Endothelial cell of umbilical vein (primary cell): ENCODE results near the gene USP25. TPM values are rescaled to one million over a fixed set of nuclear protein-coding genes. Genes with fewer than 3 reads are reported as not detected.

ENCODE experiments used
- BruUV-seq: library from RNA; stranded (reverse); fragments of 400-500 nt; replicated peaks from 2 replicates; lab custom pipeline; 2021; lab: Mats Ljungman, UMichigan
- CTCF ChIA-PET: fragments of 300-600, 350-600 bp; sonication (Branson Sonifier 250); formaldehyde crosslinking; loops from one replicate; lab custom pipeline; 2021; ENCODE audit warnings: antibody characterized with exemption, inconsistent platforms; lab: Charles Lee
- POLR2A ChIA-PET: fragments of 300-600, 350-600 bp; sonication (Branson Sonifier 250); formaldehyde crosslinking; loops from one replicate; lab custom pipeline; 2021; ENCODE audit warnings: antibody characterized with exemption, inconsistent platforms; lab: Charles Lee
- DNase-seq: peaks from one replicate; pipeline ENCODE4 v3.0.0-alpha.2; 2011; ENCODE audit warnings: low read depth, low spot score
- FAIRE-seq: peaks from 2 replicates; lab custom pipeline; 2011; peaks lifted over from hg19 to GRCh38; lab: Jason Lieb, UNC
- H2AFZ ChIP-seq: 2 replicates; pipeline ENCODE4 v1.6.0; 2012; ENCODE audit warnings: low read depth, low read length, control low read depth, inconsistent platforms
- H3K27ac ChIP-seq: 2 replicates; pipeline ENCODE4 v1.5.1; 2011; ENCODE audit warnings: low read depth, mild to moderate bottlenecking, control low read depth, low read length, moderate library complexity; ENCODE audit not compliant: insufficient read depth
- H3K27me3 ChIP-seq, 2 experiments: 2 replicates each; pipeline versions ENCODE4 v1.6.0 to v1.6.1; 2011; ENCODE audit warnings: low read length in 2 of 2, mixed read lengths in 1 of 2; ENCODE audit not compliant: control insufficient read depth in 2 of 2, insufficient read depth in 2 of 2
- H3K36me3 ChIP-seq, 2 experiments: 2 replicates in 1 of 2; 3 replicates in 1 of 2; pipeline ENCODE4 v1.5.1; 2011; ENCODE audit warnings: low read length in 2 of 2, mild to moderate bottlenecking in 1 of 2, moderate library complexity in 1 of 2; ENCODE audit not compliant: control insufficient read depth in 2 of 2, insufficient read depth in 2 of 2; ENCODE audit errors: extremely low read depth in 1 of 2
- H3K4me1 ChIP-seq: 3 replicates; pipeline ENCODE4 v1.5.1; 2011; ENCODE audit warnings: mild to moderate bottlenecking, low read length; ENCODE audit not compliant: control insufficient read depth, insufficient read depth; ENCODE audit errors: extremely low read depth
- H3K4me2 ChIP-seq: 2 replicates; pipeline ENCODE4 v1.6.1; 2011; ENCODE audit warnings: low read length, control low read depth, mixed read lengths; ENCODE audit not compliant: insufficient read depth
- H3K4me3 ChIP-seq, 3 experiments: fragments of 200-600 bp in 1 of 3; sonication (generic), shearing (Covaris generic) in 1 of 3; replicated peaks in 1 of 3; 2 replicates each; pipeline ENCODE4 v1.5.1; 2011 to 2016; ENCODE audit warnings: control low read depth in 3 of 3, low read length in 3 of 3, mild to moderate bottlenecking in 2 of 3, inconsistent platforms in 1 of 3, low read depth in 1 of 3, moderate library complexity in 1 of 3; ENCODE audit not compliant: insufficient read depth in 1 of 3
- H3K79me2 ChIP-seq: 2 replicates; pipeline ENCODE4 v1.6.0; 2012; ENCODE audit warnings: low read length, inconsistent platforms; ENCODE audit not compliant: control insufficient read depth, insufficient read depth
- H3K9ac ChIP-seq: replicated peaks from 2 replicates; pipeline ENCODE3; 2011; ENCODE audit warnings: low read length, control low read depth; ENCODE audit not compliant: insufficient read depth; ENCODE audit errors: extremely low read depth
- H3K9me1 ChIP-seq: replicated peaks from 3 replicates; pipeline ENCODE4 v1.6.0; 2011; ENCODE audit warnings: mild to moderate bottlenecking, low read length; ENCODE audit not compliant: control insufficient read depth, insufficient read depth; ENCODE audit errors: extremely low read depth
- H3K9me3 ChIP-seq: replicated peaks from 2 replicates; pipeline ENCODE4 v1.5.1; 2012; ENCODE audit warnings: low read length, inconsistent platforms; ENCODE audit not compliant: control insufficient read depth, insufficient read depth
- H4K20me1 ChIP-seq: replicated peaks from 2 replicates; pipeline ENCODE3; 2011; ENCODE audit warnings: mild to moderate bottlenecking, low read length; ENCODE audit not compliant: control insufficient read depth, insufficient read depth; ENCODE audit errors: extremely low read depth
- EZH2 ChIP-seq: IDR thresholded peaks from 2 replicates; pipeline ENCODE4 v1.6.1; 2012; ENCODE audit warnings: borderline replicate concordance, low read depth, mild to moderate bottlenecking, moderate library complexity, low read length, inconsistent platforms; ENCODE audit not compliant: severe bottlenecking
- FOS ChIP-seq: IDR thresholded peaks from 2 replicates; pipeline ENCODE4 v1.6.1; 2011; ENCODE audit warnings: mild to moderate bottlenecking, low read length, moderate library complexity, borderline replicate concordance; ENCODE audit not compliant: insufficient read depth
- GATA2 ChIP-seq: IDR thresholded peaks from 2 replicates; pipeline ENCODE4 v1.7.0; 2011; ENCODE audit warnings: low read depth, mild to moderate bottlenecking, moderate library complexity, mixed read lengths, low read length; ENCODE audit not compliant: insufficient read length, insufficient read depth
- JUN ChIP-seq: IDR thresholded peaks from 2 replicates; pipeline ENCODE4 v1.6.1; 2011; ENCODE audit warnings: borderline replicate concordance, low read depth; ENCODE audit not compliant: insufficient read length, insufficient read depth
- MYC ChIP-seq: IDR thresholded peaks from one replicate; pipeline ENCODE4 v1.6.1; 2011; ENCODE audit warnings: mild to moderate bottlenecking, low read depth, low read length
- POLR2A ChIP-seq: IDR thresholded peaks from 2 replicates; pipeline ENCODE4 v1.6.1; 2012; ENCODE audit warnings: low read depth, mild to moderate bottlenecking, control low read depth, low read length
- POLR2AphosphoS5 ChIP-seq: IDR thresholded peaks from 2 replicates; pipeline ENCODE4 v1.6.1; 2012; ENCODE audit warnings: low read depth, mild to moderate bottlenecking, control low read depth, low read length, moderate library complexity; ENCODE audit not compliant: insufficient read depth
- dilution Hi-C: fragments of 300-500 bp; cut with MboI; formaldehyde crosslinking; loops from one replicate; pipeline ENCODE4 v1.15.0; 2019; ENCODE audit warnings: low sequenced_read_pairs; ENCODE audit not compliant: extremely low pct_ligation_motif_present
- intact Hi-C: fragments of 100-400 bp; cut with micrococcal nuclease; formaldehyde crosslinking; loops from one replicate; pipeline ENCODE4 v1.10.0; 2022
- polyA plus RNA-seq, 4 experiments: library from polyadenylated mRNA; depleted of rRNA in 3 of 4; stranded (reverse) in 3 of 4; unstranded in 1 of 4; fragments of >200 nt; gene quantifications; 2 replicates each; pipeline versions ENCODE4 v1.2.1 to v1.2.3, GENCODE V29; 2011 to 2012; ENCODE audit warnings: missing spikeins in 1 of 4
- total RNA-seq: library from RNA; stranded (reverse); gene quantifications from 2 replicates; pipeline ENCODE4 v1.2.3, GENCODE V29; 2021
- TF ChIP-seq, protein P1 (sequence below): IDR thresholded peaks from 2 replicates; pipeline ENCODE4 v1.6.1; 2011; ENCODE audit not compliant: insufficient read depth, insufficient read length
- TF ChIP-seq, protein P2 (sequence below), 2 donors: IDR thresholded peaks; 1 replicate in 1 of 2; 2 replicates in 1 of 2; pipeline ENCODE4 v1.5.1; 2011; ENCODE audit warnings: low read length in 2 of 2, mild to moderate bottlenecking in 2 of 2, moderate library complexity in 2 of 2, control low read depth in 1 of 2, inconsistent platforms in 1 of 2, low read depth in 1 of 2; ENCODE audit not compliant: insufficient read depth in 1 of 2; ENCODE audit errors: extremely low read depth in 1 of 2

The USP25 gene
- total and polyA plus RNA-seq, 2 donors (not counting 3 experiments of a cell fraction or from before 2014, with no cell fraction given) = 14.4 to 67.5 TPM

DNA sequence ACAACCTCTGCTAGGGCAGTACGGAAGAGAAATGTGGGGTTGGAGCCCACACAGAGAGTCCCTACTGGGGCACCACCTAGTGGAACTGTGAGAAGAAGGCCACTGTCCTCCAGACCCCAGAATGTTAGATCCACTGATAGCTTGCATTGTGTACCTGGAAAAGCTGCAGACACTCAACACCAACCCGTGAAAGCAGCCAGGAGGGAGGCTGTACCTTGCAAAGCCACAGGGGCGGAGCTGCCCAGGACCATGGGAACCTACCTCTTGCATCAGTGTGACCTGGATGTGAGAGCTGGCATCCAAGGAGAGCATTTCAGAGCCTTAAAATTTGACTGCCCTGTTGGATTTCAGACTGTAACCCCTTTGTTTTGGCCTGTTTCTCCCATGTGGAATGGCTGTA, 85.5 kb downstream of the USP25 start:
- Histone ChIP-seq H3K4me2 (no peak overlapping the region), H3K27ac (no peak overlapping the region), H3K27me3 (no peaks in the 10 kb centered on the region), H3K9ac (no peak overlapping the region), H3K4me3 (no peak overlapping the region), H3K9me1 (no peaks in the 10 kb centered on the region), H3K9me3 (no peaks in the 10 kb centered on the region), H2AFZ (no peak overlapping the region), H3K4me1 (peaks cover 7% of the 10 kb centered on the region), H4K20me1 (no peaks in the 10 kb centered on the region), H3K36me3 (peaks cover 8 to 13% of the 10 kb centered on the region in 2 experiments), H3K79me2 (peaks cover 29% of the 10 kb centered on the region)
- BruUV-seq = no TSS peak
- dilution Hi-C loops = no loop called here
- intact Hi-C loops = no loop called here
- TF ChIP-seq POLR2A (no peak), MYC (no peak), EZH2 (no peak), FOS (no peak), GATA2 (no peak), JUN (no peak), POLR2AphosphoS5 (no peak)
- TF ChIP-seq, protein P1, sequence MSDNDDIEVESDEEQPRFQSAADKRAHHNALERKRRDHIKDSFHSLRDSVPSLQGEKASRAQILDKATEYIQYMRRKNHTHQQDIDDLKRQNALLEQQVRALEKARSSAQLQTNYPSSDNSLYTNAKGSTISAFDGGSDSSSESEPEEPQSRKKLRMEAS = no peak
- TF ChIP-seq, protein P2, sequence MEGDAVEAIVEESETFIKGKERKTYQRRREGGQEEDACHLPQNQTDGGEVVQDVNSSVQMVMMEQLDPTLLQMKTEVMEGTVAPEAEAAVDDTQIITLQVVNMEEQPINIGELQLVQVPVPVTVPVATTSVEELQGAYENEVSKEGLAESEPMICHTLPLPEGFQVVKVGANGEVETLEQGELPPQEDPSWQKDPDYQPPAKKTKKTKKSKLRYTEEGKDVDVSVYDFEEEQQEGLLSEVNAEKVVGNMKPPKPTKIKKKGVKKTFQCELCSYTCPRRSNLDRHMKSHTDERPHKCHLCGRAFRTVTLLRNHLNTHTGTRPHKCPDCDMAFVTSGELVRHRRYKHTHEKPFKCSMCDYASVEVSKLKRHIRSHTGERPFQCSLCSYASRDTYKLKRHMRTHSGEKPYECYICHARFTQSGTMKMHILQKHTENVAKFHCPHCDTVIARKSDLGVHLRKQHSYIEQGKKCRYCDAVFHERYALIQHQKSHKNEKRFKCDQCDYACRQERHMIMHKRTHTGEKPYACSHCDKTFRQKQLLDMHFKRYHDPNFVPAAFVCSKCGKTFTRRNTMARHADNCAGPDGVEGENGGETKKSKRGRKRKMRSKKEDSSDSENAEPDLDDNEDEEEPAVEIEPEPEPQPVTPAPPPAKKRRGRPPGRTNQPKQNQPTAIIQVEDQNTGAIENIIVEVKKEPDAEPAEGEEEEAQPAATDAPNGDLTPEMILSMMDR (IDR thresholded peaks at IDR 0.05; ENCODE audit: extremely low read depth in 1 of 2, insufficient read depth in 1 of 2, low read depth in 1 of 2, low read length in 2 of 2) = no peak
- no peak for DNase-seq
- FAIRE-seq = no peak
- ChIA-PET CTCF (no interaction called here), POLR2A (no interaction called here)
